Fibroblast of lung (primary cell): Measurements from ENCODE around the gene CTR9. TPM values are rescaled to one million over a fixed set of nuclear protein-coding genes. Genes with fewer than 3 reads are reported as not detected.

ENCODE experiments used
- DNase-seq, 2 donors: peaks; one replicate each; pipeline versions ENCODE4 v3.0.0 to v3.0.0-alpha.2; 2010; ENCODE audit warnings: low read depth in 2 of 2
- H2AFZ ChIP-seq: 2 replicates; pipeline ENCODE4 v1.5.1; 2012; ENCODE audit warnings: low read length, control low read depth, inconsistent platforms
- H3K27ac ChIP-seq: 2 replicates; pipeline ENCODE4 v1.5.1; 2011; ENCODE audit warnings: low read length, control low read depth; ENCODE audit not compliant: insufficient read depth
- H3K27me3 ChIP-seq: 2 replicates; pipeline ENCODE4 v1.5.1; 2011; ENCODE audit warnings: mild to moderate bottlenecking, low read length; ENCODE audit not compliant: control insufficient read depth, insufficient read depth
- H3K36me3 ChIP-seq: 2 replicates; pipeline ENCODE4 v1.5.1; 2011; ENCODE audit warnings: low read length; ENCODE audit not compliant: control insufficient read depth, insufficient read depth
- H3K4me1 ChIP-seq: 2 replicates; pipeline ENCODE4 v1.5.1; 2011; ENCODE audit warnings: low read length; ENCODE audit not compliant: control insufficient read depth, insufficient read depth; ENCODE audit errors: extremely low read depth
- H3K4me2 ChIP-seq: 2 replicates; pipeline ENCODE4 v1.5.1; 2011; ENCODE audit warnings: low read length, control low read depth; ENCODE audit not compliant: insufficient read depth; ENCODE audit errors: extremely low read depth
- H3K4me3 ChIP-seq, 4 experiments: fragments of 200-600 bp in 1 of 4; sonication (generic) in 1 of 4; replicated peaks in 1 of 4; 2 replicates each; pipeline ENCODE4 v1.5.1; 2011 to 2016; ENCODE audit warnings: low read length in 4 of 4, low read depth in 3 of 4, mild to moderate bottlenecking in 3 of 4, control low read depth in 2 of 4, inconsistent platforms in 1 of 4, mixed read lengths in 1 of 4; ENCODE audit not compliant: insufficient read depth in 1 of 4; ENCODE audit errors: control extremely low read depth in 1 of 4
- H3K79me2 ChIP-seq: 2 replicates; pipeline ENCODE4 v1.5.1; 2012; ENCODE audit warnings: mild to moderate bottlenecking, low read length, inconsistent platforms; ENCODE audit not compliant: control insufficient read depth, insufficient read depth
- H3K9ac ChIP-seq: 2 replicates; pipeline ENCODE4 v1.5.1; 2011; ENCODE audit warnings: mild to moderate bottlenecking, low read length, control low read depth; ENCODE audit not compliant: insufficient read depth
- H3K9me3 ChIP-seq: 2 replicates; pipeline ENCODE4 v1.5.1; 2012; ENCODE audit warnings: low read depth, low read length; ENCODE audit not compliant: control insufficient read depth, insufficient read depth
- H4K20me1 ChIP-seq: 2 replicates; pipeline ENCODE4 v1.5.1; 2011; ENCODE audit warnings: low read length; ENCODE audit not compliant: control insufficient read depth, insufficient read depth; ENCODE audit errors: extremely low read depth
- CTCF ChIP-seq, 2 donors: IDR thresholded peaks in 1 of 2; conservative IDR thresholded peaks in 1 of 2; 1 replicate in 1 of 2; 2 replicates in 1 of 2; pipeline ENCODE4 v1.5.1; 2011 to 2012; ENCODE audit warnings: low read length in 2 of 2, control low read depth in 1 of 2, inconsistent platforms in 1 of 2, low read depth in 1 of 2, mild to moderate bottlenecking in 1 of 2
- EZH2 ChIP-seq: IDR thresholded peaks from 2 replicates; pipeline ENCODE4 v1.5.1; 2012; ENCODE audit warnings: low read length, control low read depth, mild to moderate bottlenecking; ENCODE audit errors: missing control alignments
- polyA plus RNA-seq, 2 donors: library from polyadenylated mRNA; depleted of rRNA in 1 of 2; stranded (reverse) in 1 of 2; unstranded in 1 of 2; fragments of >200 nt; gene quantifications; 2 replicates each; pipeline ENCODE4 v1.2.1, GENCODE V29; 2011 to 2012; ENCODE audit warnings: missing spikeins in 1 of 2
- total RNA-seq: library from RNA; depleted of rRNA; stranded (reverse); fragments of >200 nt; gene quantifications from 2 replicates; pipeline ENCODE4 v1.2.1, GENCODE V29; 2014

CTR9 gene
- total and polyA plus RNA-seq, 2 donors (not counting 1 experiment from before 2014, with no cell fraction given): 22.8 to 41.5 TPM

- no peaks in the 10 kb centered on the region for H3K4me1 ChIP-seq
- DNase-seq: no peak
- no peak overlapping the region for H2AFZ ChIP-seq
- H3K4me3 ChIP-seq: no peak overlapping the region
- no peak overlapping the region for H3K27ac ChIP-seq
- H4K20me1 ChIP-seq: no peaks in the 10 kb centered on the region
- peaks cover 1% of the 10 kb centered on the region for H3K79me2 ChIP-seq
- H3K36me3 ChIP-seq: peaks cover 15% of the 10 kb centered on the region
- no peak for TF ChIP-seq CTCF (conservative IDR thresholded peaks at IDR 0.05 in 1 of 2, IDR thresholded peaks at IDR 0.05 in 1 of 2; ENCODE audit: low read depth in 1 of 2, low read length in 2 of 2)
- TF ChIP-seq EZH2: no peak
- no peak overlapping the region for H3K9ac ChIP-seq
- no peaks in the 10 kb centered on the region for H3K27me3 ChIP-seq
- H3K9me3 ChIP-seq: no peaks in the 10 kb centered on the region
- H3K4me2 ChIP-seq: no peak overlapping the region
Observed at GRCh38 chr11:10797531-10797930, 46.5 kb downstream of the CTR9 start.

GRCh38 chr11:10798330-10798928, 47.4 kb downstream of the CTR9 start:
- TF ChIP-seq CTCF (conservative IDR thresholded peaks at IDR 0.05 in 1 of 2, IDR thresholded peaks at IDR 0.05 in 1 of 2; ENCODE audit: low read depth in 1 of 2, low read length in 2 of 2) (no peak), EZH2 (no peak)
- Histone ChIP-seq H3K4me3 (no peak overlapping the region), H3K9me3 (no peaks in the 10 kb centered on the region), H3K36me3 (peaks cover 15% of the 10 kb centered on the region), H3K79me2 (peaks cover 6% of the 10 kb centered on the region), H3K4me1 (no peaks in the 10 kb centered on the region), H3K27ac (no peak overlapping the region), H4K20me1 (no peaks in the 10 kb centered on the region), H3K9ac (no peak overlapping the region), H3K4me2 (no peak overlapping the region), H3K27me3 (no peaks in the 10 kb centered on the region), H2AFZ (no peak overlapping the region)
- no peak for DNase-seq

GRCh38 chr11:10800292-10800691, 49.2 kb downstream of the CTR9 start:
- no peaks in the 10 kb centered on the region for H3K9me3 ChIP-seq
- no peak overlapping the region for H2AFZ ChIP-seq
- H3K36me3 ChIP-seq: peaks cover 24% of the 10 kb centered on the region
- H3K79me2 ChIP-seq: peaks cover 24% of the 10 kb centered on the region
- H3K4me1 ChIP-seq: peaks cover 1% of the 10 kb centered on the region
- H3K27ac ChIP-seq: no peak overlapping the region
- TF ChIP-seq EZH2 (no peak), CTCF (conservative IDR thresholded peaks at IDR 0.05 in 1 of 2, IDR thresholded peaks at IDR 0.05 in 1 of 2; ENCODE audit: low read depth in 1 of 2, low read length in 2 of 2) (no peak)
- H3K4me3 ChIP-seq: no peak overlapping the region
- no peak overlapping the region for H3K4me2 ChIP-seq
- no peak overlapping the region for H3K9ac ChIP-seq
- peaks cover 3% of the 10 kb centered on the region for H4K20me1 ChIP-seq
- no peaks in the 10 kb centered on the region for H3K27me3 ChIP-seq
- DNase-seq: no peak
